DMS79 (cell line): ENCODE data around the gene CDC42SE2.
"Not testable (repeated sequence)": the region's sequence is repeated elsewhere in the genome, so short reads cannot be mapped to it uniquely, and the experiment has no call there.

Source experiments
- DNase-seq: peaks from one replicate; lab custom pipeline; 2025; lab: John Stamatoyannopoulos, UW

CDC42SE2 gene

DNA sequence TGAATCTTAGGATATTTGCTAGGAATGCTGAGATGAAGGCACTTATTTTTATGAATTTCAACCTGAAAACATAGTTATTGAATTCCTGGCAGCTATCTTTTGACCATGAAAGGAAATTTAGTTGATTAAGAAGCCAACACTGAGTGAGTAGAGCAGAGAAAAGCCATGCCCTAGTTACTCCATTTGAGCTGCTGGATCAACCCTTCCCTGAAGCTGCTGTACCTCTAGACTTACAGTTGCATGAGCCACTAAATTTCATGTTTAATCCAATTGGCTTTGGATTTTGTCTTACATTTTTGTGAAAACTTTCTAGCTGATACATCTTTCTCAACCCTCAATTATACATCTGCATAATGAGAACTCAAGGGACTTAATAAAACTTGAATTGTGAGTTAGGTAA lies 54.6 kb downstream of the CDC42SE2 start:
- no peak for DNase-seq

DNA sequence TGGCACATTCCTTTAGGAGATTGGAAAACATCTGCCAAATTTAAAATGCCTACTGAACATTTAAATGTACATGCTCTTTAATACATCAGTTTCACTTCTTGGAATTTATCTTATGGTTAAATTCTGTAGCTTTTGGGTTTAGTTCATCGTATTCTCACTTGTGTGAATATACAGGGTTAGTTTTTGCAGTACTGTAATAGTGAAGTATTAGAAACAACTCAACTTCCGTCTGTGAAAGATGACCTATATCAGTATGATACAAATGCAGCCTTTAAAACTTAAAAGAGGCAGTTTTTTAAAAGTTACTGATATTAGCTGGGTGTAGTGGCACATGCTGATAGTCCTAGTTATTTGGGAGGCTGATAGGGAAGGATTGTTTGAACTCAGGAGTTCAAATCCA lies 57.2 kb downstream of the CDC42SE2 start:
- DNase-seq = no peak

GRCh38 chr5:131322926-131323325 lies 59.1 kb downstream of the CDC42SE2 start:
- DNase-seq = no peak

DNA sequence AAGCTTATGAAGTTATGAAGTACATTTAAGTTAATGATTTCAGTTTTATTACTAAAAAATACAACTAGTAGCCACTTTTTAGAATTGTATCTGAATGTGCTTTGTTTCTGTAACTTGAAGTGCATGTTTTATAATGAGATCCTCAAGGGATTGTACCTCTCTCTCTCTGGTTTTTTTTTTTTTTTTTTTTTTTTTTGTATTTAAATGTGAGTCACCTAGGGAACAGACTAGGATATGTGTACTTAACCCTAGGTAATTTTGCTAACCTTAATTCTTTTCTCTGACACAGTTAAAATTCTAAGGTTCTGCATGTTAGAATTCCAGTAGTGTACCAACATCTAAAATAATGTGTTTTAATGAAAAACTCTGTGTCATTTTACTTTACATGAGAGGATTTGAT lies 59.5 kb downstream of the CDC42SE2 start:
- no peak for DNase-seq

DNA sequence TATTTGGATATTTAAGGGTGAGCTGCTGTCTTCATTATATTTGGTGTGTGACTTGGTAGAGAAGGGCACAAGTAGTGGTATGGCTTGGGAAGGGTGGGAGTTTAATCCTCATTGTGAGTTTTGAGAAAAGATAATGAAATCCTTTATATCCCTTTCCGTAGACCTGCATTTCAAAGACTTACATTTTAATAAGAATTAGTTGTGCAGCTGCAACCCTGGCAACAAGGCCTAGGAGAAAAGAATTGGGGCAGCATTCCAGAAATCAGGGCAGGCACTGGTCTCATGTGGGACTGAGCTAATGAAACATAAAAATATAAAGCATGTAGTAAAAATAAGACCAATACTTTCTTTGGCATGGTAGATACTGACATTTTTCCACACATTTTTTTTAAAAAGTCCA lies 60.5 kb downstream of the CDC42SE2 start:
- no peak for DNase-seq

- no peak for DNase-seq
Measured at GRCh38 chr5:131328536-131329285, 64.9 kb downstream of the CDC42SE2 start.

- DNase-seq = no peak
Measured at GRCh38 chr5:131329286-131329560, 65.4 kb downstream of the CDC42SE2 start.

- DNase-seq = no peak
Measured at GRCh38 chr5:131330031-131330430, 66.2 kb downstream of the CDC42SE2 start.

DNA sequence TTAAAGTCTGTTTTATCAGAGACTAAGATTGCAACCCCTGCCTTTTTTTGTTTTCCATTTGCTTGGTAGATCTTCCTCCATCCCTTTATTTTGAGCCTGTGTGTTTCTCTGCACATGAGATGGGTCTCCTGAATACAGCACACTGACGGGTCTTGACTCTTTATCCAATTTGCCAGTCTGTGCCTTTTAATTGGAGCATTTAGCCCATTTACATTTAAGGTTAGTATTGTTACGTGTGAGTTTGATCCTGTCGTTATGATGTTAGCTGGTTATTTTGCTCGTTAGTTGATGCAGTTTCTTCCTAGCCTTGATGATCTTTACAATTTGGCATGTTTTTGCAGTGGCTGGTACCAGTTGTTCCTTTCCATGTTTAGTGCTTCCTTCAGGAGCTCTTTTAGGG lies 71.9 kb downstream of the CDC42SE2 start:
- DNase-seq = not testable (repeated sequence)

DNA sequence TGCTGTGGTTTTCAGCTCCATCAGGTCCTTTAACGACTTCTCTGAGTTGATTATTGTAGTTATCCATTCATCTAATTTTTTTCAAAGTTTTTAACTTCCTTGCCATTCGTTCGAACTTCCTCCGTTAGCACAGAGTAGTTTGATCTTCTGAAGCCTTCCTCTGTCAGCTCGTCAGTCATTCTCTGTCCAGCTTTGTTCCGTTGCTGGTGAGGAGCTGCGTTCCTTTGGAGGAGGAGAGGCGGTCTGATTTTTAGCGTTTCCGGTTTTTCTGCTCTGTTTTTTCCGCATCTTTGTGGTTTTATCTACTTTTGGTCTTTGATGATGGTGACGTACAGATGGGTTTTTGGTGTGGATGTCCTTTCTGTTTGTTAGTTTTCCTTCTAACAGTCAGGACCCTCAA lies 72.9 kb downstream of the CDC42SE2 start:
- DNase-seq = not testable (repeated sequence)

DNA sequence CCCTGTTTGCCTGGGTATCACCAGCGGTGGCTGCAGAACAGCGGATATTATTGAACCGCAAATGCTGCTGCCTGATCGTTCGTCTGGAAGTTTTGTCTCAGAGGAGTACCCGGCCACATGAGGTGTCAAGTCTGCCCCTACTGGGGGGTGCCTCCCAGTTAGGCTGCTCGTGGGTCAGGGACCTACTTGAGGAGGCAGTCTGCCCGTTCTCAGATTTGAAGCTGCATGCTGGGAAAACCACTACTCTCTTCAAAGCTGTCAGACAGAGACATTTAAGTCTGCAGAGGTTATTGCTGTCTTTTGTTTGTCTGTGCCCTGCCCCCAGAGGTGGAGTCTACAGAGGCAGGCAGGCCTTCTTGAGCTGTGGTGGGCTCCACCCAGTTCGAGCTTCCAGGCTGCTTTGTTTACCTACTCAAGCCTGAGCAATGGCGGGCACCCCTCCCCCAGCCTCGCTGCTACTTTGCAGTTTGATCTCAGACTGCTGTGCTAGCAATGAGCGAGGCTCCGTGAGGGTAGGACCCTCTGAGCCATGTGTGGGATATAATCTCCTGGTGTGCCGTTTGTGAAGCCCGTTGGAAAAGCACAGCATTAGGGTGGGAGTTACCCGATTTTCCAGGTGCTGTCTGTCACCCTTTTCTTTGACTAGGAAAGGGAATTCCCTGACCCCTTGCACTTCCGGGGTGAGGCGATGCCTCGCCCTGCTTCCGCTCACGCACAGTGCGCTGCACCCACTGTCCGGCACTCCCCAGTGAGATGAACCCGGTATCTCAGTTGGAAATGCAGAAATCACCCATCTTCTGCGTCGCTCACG lies 73.6 kb downstream of the CDC42SE2 start:
- not testable (repeated sequence) for DNase-seq

GRCh38 chr5:131338051-131338453 lies 74.2 kb downstream of the CDC42SE2 start:
- no peak for DNase-seq

DNA sequence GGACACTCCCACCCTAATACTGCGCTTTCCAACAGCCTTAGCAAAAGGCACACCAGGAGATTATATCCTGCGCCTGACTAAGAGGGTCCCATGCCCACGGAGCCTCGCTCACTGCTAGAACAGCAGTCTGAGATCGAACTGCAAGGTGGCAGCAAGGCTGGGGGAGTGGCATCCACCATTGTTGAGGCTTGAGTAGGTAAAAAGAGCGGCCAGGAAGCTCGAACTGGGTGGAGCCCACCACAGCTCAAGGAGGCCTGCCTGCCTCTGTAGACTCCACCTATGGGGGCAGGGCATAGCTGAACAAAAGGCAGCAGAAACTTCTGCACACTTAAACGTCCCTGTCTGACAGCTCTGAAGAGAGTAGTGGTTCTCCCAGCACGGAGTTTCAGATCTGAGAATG lies 80.4 kb downstream of the CDC42SE2 start:
- DNase-seq = not testable (repeated sequence)

DNA sequence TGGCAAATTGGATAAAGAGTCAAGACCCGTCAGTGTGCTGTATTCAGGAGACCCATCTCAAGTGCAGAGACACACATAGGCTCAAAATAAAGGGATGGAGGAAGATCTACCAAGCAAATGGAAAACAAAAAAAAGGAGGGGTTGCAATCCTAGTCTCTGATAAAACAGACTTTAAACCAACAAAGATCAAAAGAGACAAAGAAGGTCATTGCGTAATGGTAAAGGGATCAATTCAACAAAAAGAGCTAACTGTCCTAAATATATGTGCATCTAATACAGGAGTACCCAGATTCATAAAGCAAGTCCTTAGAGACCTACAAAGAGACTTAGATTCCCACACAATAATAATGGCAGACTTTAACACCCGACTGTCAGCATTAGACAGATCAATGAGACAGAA lies 82.4 kb downstream of the CDC42SE2 start:
- not testable (repeated sequence) for DNase-seq

DNA sequence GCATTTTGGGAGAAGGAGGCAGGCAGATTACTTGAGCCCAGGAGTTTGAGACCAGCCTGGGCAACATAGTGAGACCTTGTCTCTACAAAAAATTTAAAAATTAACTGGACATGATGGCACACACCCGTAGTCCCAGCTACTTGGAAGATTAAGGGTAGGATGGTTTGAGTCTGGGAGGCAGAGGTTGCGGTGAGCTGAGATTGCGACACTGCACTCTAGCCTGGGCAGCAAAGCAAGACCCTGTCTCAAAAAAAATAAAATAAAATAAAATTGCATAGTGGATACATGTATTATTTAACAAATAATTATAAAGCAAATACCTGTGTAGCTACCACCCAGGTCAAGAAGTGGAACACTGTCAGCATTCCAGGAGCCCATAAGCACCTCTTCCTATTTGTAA lies 90.1 kb downstream of the CDC42SE2 start:
- DNase-seq = no peak

- DNase-seq = no peak
Measured at GRCh38 chr5:131355971-131356528, 92.2 kb downstream of the CDC42SE2 start.

GRCh38 chr5:131356619-131357018 lies 92.8 kb downstream of the CDC42SE2 start:
- DNase-seq = no peak

DNA sequence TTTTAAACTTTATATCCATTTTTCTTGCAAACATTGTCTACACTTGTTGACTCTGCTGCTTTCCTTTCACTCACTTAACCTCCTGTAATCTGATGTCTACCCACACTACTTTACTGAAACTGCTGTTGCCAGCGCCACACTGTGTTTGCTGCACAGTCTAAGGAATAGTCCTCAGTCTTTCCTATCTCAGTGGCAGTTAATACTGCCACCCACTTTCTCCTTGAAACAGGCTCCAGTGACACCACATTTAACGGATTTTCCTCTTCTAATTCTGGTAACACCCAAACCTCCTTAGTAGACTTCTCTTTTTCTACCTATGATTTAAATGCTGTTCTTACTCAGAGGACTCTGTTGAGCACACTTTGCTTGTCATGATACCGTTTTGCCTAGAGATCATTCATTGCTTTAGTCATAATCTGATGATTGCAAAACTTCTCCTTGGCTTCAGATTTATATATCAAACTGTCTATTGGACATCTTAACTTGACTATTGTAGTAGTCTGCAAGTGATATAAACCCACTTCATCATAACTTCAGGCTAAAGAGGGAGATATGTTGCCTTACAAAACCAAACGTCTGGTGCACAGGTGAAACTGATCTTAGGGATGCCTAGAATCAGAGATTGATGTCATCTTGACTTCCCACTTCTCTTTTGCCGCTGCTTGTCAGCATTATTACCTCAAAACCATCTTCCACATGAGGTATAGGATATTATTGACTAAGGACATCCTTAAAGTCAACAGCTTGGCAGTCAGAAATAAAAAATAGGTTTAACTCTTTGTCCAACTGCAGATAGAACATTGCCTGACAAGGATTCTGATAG lies 94.1 kb downstream of the CDC42SE2 start:
- no peak for DNase-seq

GRCh38 chr5:131361677-131362315 lies 97.9 kb downstream of the CDC42SE2 start:
- DNase-seq = no peak

- no peak for DNase-seq
Measured at GRCh38 chr5:131363811-131364506, 100.1 kb downstream of the CDC42SE2 start.

GRCh38 chr5:131364507-131365050 lies 100.7 kb downstream of the CDC42SE2 start:
- no peak for DNase-seq
